Dendritic cell treated with granulocyte-macrophage colony-stimulating factor and Interleukin-4, amounts not matched to agents 40 ng/mL and 50 ng/mL, for 4 days (primary cell): ENCODE measurements around the gene FADD.
A peak's percentile ranks its signal among the peaks of the same experiment; 100 is the strongest.

ENCODE experiments used
- H3K27ac Mint-ChIP-seq: one replicate; pipeline ENCODE4 v1.8.0; 2022; ENCODE audit warnings: mild to moderate bottlenecking, mixed read lengths
- H3K27me3 Mint-ChIP-seq: one replicate; pipeline ENCODE4 v1.8.0; 2022; ENCODE audit warnings: mild to moderate bottlenecking, mixed read lengths
- H3K36me3 Mint-ChIP-seq: one replicate; pipeline ENCODE4 v1.8.0; 2022; ENCODE audit warnings: low read depth, mixed read lengths
- H3K4me1 Mint-ChIP-seq: one replicate; pipeline ENCODE4 v1.8.0; 2022; ENCODE audit warnings: low read depth, mixed read lengths
- H3K4me3 Mint-ChIP-seq: one replicate; pipeline ENCODE4 v1.8.0; 2022; ENCODE audit warnings: mild to moderate bottlenecking, moderate library complexity, mixed read lengths
- H3K9me3 Mint-ChIP-seq: one replicate; pipeline ENCODE4 v1.8.0; 2022; ENCODE audit warnings: mixed read lengths
- intact Hi-C: fragments of 100-400 bp; cut with micrococcal nuclease; formaldehyde crosslinking; loops from one replicate; pipeline ENCODE4 v1.15.0; 2022

Gene FADD, protein sequence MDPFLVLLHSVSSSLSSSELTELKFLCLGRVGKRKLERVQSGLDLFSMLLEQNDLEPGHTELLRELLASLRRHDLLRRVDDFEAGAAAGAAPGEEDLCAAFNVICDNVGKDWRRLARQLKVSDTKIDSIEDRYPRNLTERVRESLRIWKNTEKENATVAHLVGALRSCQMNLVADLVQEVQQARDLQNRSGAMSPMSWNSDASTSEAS

GRCh38 chr11:70202920-70203750, at the start of gene FADD:
TSS of gene FADD (plus strand) at chr11:70203296. CDS start at chr11:70203460, 164 bp downstream.
- H3K27ac Mint-ChIP-seq = peak within 1 kb of the TSS; percentile 88
- intact Hi-C loops = loop anchor here (5.0 kb wide), 1 partner anchor 69 kb away; the partner anchor contains the start of gene PPFIA1

GRCh38 chr11:70155386-70155785, 47.7 kb upstream of the FADD start:
- Mint-ChIP-seq H3K27me3 (peaks cover 1% of the 10 kb centered on the region), H3K27ac (no peak overlapping the region), H3K36me3 (no peaks in the 10 kb centered on the region), H3K4me3 (no peak overlapping the region), H3K4me1 (no peaks in the 10 kb centered on the region), H3K9me3 (no peaks in the 10 kb centered on the region)
- intact Hi-C loops = no loop called here

More at GRCh38 chr11:70202920-70203750, at the start of gene FADD:
- no peaks in the 10 kb centered on the region for H3K9me3 Mint-ChIP-seq
- peak within 1 kb of the TSS; percentile 95 for H3K4me3 Mint-ChIP-seq
- peaks cover 45% of the 10 kb centered on the region for H3K4me1 Mint-ChIP-seq
- H3K36me3 Mint-ChIP-seq = peaks cover 50% of the 10 kb centered on the region
- H3K27me3 Mint-ChIP-seq = peaks cover 14% of the 10 kb centered on the region

- no peaks in the 10 kb centered on the region for H3K4me1 Mint-ChIP-seq
- no peaks in the 10 kb centered on the region for H3K36me3 Mint-ChIP-seq
- intact Hi-C loops = no loop called here
- H3K4me3 Mint-ChIP-seq = no peak overlapping the region
- no peaks in the 10 kb centered on the region for H3K9me3 Mint-ChIP-seq
- no peak overlapping the region for H3K27ac Mint-ChIP-seq
- H3K27me3 Mint-ChIP-seq = peaks cover 1% of the 10 kb centered on the region
Observed at GRCh38 chr11:70156291-70157037, 46.6 kb upstream of the FADD start.

GRCh38 chr11:70158201-70158600, 44.9 kb upstream of the FADD start:
- Mint-ChIP-seq H3K27ac (no peak overlapping the region), H3K27me3 (no peaks in the 10 kb centered on the region), H3K4me3 (no peak overlapping the region), H3K36me3 (no peaks in the 10 kb centered on the region), H3K9me3 (no peaks in the 10 kb centered on the region), H3K4me1 (no peaks in the 10 kb centered on the region)
- intact Hi-C loops = no loop called here

DNA sequence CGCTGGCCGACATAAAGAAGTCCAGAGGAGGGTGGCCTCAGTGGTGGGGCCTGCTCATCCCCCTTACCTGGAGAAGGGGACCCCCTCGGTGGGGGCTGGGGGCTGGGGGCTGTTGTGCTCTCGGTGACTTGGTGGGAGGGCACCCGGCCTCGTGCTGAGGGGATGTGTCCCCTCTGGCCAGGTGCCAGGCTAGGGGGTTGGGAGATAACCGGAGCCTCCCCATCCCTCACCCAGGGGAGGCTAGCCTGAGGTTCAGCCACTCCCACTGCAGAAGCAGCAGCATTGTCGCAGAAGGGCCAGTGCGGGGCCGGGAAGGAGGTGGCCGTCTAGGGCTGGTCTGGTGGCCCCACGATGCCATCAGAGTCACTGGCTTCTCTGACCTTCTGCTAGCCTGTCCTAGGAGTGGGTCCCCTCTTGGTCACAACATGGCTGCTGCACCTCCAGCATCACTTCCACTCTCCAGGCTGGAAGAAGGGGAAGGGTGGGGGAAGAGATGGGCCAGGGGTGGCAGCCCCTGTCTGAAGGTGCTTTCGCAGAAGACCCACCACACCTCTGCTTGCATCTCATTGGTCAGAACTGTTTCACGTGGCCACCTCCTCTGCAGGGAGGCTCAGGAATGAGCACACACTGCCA, 44.2 kb upstream of the FADD start:
- H3K4me3 Mint-ChIP-seq = no peak overlapping the region
- intact Hi-C loops = no loop called here
- no peaks in the 10 kb centered on the region for H3K36me3 Mint-ChIP-seq
- H3K27me3 Mint-ChIP-seq = no peaks in the 10 kb centered on the region
- no peaks in the 10 kb centered on the region for H3K9me3 Mint-ChIP-seq
- no peaks in the 10 kb centered on the region for H3K4me1 Mint-ChIP-seq
- no peak overlapping the region for H3K27ac Mint-ChIP-seq

DNA sequence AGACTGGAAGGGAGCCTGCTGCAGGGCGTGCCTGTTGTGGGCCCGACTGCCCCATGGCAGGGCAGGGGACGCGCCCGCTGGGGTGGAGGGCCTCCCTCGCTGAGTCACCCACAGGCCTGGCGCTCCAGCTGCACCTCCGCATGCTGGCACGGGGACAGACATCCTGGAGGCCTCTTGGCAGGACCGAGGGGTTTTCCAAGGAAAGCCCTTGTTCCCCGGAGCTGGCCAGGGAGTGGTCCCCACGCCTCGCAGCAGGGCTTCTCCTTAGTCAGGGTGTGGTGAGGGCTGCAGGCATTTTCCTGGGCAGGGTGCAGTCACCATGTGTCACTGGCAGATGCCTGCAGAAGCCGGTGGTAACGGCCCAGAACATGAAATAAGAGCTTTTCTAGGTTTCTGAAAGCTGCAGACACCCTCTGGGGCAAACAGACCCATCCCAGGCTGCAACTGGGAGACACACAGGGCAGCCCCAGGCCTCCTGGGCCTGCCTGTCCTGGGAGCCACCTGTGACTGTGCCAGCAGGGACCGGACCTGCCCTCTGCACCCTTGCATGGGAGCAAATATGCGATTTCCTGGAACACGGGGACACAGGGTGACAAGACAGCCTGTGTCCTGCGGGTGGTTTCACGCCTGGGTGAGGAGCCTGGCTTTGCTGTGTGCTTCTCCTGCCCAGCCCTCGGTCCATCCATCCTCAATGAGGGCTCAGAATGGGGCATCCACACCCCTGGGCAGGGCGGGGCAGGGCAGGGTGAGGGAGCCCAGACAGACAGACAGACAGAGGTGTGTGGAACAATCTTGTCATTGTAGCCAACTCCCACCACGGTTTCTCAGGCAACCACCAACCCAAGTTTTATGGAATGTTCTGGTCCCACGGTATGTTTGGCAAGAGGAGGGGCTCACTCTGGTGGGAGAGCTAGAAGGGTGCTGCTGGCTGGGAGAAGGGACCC, 43.2 kb upstream of the FADD start:
- no peak overlapping the region for H3K4me3 Mint-ChIP-seq
- intact Hi-C loops = no loop called here
- H3K9me3 Mint-ChIP-seq = no peaks in the 10 kb centered on the region
- H3K27me3 Mint-ChIP-seq = no peaks in the 10 kb centered on the region
- no peak overlapping the region for H3K27ac Mint-ChIP-seq
- no peaks in the 10 kb centered on the region for H3K4me1 Mint-ChIP-seq
- H3K36me3 Mint-ChIP-seq = no peaks in the 10 kb centered on the region

GRCh38 chr11:70161043-70161625, 42.0 kb upstream of the FADD start:
- Mint-ChIP-seq H3K4me1 (no peaks in the 10 kb centered on the region), H3K36me3 (no peaks in the 10 kb centered on the region), H3K27me3 (no peaks in the 10 kb centered on the region), H3K9me3 (no peaks in the 10 kb centered on the region), H3K4me3 (no peak overlapping the region), H3K27ac (no peak overlapping the region)
- intact Hi-C loops = no loop called here

DNA sequence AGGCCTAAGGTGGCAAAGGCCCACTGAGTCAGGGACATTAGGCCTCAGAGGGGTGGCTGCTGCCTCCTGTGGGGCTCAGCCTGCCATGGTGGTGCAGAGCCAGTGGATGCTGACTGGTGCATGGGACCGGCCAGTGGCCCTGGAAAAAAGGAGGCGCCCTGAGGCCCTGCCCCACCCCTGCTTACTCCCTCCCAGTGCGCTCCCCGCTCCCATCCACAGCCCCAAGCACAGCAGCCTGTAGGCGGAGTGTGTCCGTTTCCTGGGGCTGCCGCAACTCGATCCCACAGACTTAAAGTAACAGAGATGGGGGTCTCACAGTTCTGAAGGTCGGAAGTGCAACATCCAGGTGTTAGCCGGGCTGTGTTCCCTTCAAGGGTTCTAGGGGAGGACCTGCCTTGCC, 38.4 kb upstream of the FADD start:
- no peaks in the 10 kb centered on the region for H3K9me3 Mint-ChIP-seq
- no peak overlapping the region for H3K4me3 Mint-ChIP-seq
- no peaks in the 10 kb centered on the region for H3K36me3 Mint-ChIP-seq
- H3K27me3 Mint-ChIP-seq = peaks cover 10% of the 10 kb centered on the region
- no peaks in the 10 kb centered on the region for H3K4me1 Mint-ChIP-seq
- no peak overlapping the region for H3K27ac Mint-ChIP-seq
- intact Hi-C loops = no loop called here

GRCh38 chr11:70167120-70167519, 36.0 kb upstream of the FADD start:
- no peaks in the 10 kb centered on the region for H3K4me1 Mint-ChIP-seq
- H3K4me3 Mint-ChIP-seq = no peak overlapping the region

GRCh38 chr11:70167723-70168404, 35.2 kb upstream of the FADD start:
- no peak overlapping the region for H3K4me3 Mint-ChIP-seq
- H3K9me3 Mint-ChIP-seq = no peaks in the 10 kb centered on the region
- intact Hi-C loops = no loop called here
- no peaks in the 10 kb centered on the region for H3K36me3 Mint-ChIP-seq
- peaks cover 10% of the 10 kb centered on the region for H3K27me3 Mint-ChIP-seq
- H3K27ac Mint-ChIP-seq = no peak overlapping the region
- H3K4me1 Mint-ChIP-seq = no peaks in the 10 kb centered on the region

More at GRCh38 chr11:70167120-70167519, 36.0 kb upstream of the FADD start:
- H3K27ac Mint-ChIP-seq = no peak overlapping the region
- intact Hi-C loops = no loop called here
- H3K27me3 Mint-ChIP-seq = peaks cover 10% of the 10 kb centered on the region
- H3K9me3 Mint-ChIP-seq = no peaks in the 10 kb centered on the region
- no peaks in the 10 kb centered on the region for H3K36me3 Mint-ChIP-seq

DNA sequence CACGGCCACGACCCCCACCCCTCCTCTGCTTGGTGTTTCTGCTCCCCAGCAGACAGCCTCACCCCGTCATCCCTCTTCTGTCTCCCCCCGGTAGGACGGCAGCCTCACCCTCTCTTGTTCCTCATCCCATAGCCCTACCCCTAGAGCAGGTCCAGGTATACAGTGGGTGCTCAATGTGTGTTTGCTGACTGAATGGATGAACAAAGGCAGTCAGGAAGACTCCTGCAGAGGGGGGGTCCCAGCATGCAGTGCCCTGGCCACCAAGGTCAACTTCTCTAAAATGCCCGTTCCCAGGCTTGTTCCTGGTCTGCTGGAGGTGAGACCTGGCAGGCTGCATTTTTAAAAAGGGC, 34.7 kb upstream of the FADD start:
- peaks cover 10% of the 10 kb centered on the region for H3K27me3 Mint-ChIP-seq
- no peaks in the 10 kb centered on the region for H3K9me3 Mint-ChIP-seq
- H3K4me1 Mint-ChIP-seq = no peaks in the 10 kb centered on the region
- no peaks in the 10 kb centered on the region for H3K36me3 Mint-ChIP-seq
- no peak overlapping the region for H3K4me3 Mint-ChIP-seq
- H3K27ac Mint-ChIP-seq = no peak overlapping the region
- intact Hi-C loops = no loop called here

DNA sequence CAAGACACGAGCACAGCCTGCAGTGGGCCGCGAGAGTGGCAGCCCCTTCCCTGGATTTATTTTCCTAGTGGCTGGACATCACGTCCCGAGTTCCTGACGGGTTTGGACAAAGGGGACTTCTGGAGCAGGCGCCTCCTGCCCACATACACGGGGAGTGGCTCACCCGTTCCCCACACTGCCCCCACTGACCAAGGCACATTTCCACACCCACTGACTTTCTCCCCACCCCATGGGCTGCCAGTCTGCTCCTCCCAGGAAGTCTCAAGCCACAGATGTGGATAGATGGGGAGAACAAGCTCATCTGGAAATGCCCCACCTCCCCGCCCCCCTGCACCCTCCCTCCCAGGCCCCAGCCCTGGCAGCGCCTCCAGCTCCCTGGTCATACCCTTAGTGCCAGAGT, 34.0 kb upstream of the FADD start:
- intact Hi-C loops = no loop called here
- Mint-ChIP-seq H3K27me3 (peaks cover 10% of the 10 kb centered on the region), H3K27ac (no peak overlapping the region), H3K4me3 (no peak overlapping the region), H3K36me3 (no peaks in the 10 kb centered on the region), H3K4me1 (no peaks in the 10 kb centered on the region), H3K9me3 (no peaks in the 10 kb centered on the region)
